ENCODE data around the gene ZBTB12.

ZBTB12 gene

DNA sequence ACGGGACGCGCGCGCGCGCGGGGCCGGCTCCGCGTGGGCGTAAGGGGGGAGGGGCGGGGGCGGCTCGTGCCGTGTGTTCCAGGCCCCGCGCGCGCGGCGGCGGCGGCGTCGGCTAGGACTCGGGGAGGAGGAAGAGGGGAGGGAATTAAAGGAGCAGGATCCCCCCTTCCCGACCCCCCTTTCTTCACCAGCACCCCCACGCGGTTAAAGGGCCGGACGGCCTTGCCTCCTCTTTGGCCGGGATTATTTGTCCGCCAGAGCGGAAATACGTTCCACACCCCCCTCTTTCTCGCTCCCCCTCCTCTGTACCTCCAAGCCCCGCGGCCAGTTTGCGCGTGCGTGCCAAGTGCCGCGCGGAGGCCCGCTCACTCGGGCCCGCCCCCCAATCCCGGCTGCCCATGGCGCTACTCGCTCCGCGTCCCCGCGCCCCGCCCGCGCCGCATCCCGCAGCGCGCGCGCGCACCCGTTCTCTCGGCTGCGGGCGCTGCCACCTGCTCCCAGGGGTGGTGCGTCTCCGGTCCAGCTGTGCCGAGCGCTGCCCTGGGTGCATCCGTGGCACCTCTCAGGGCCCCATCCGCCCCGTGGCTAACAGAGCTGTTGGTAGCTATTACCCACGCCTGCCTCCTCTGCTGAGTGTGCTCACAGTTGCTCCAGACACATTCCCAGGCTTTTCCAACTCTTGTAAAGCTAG lies at the start of gene ZBTB12:
TSS of gene ZBTB12 (minus strand) at position 134 of the 691 bp plus-strand sequence. CDS start 781 bp downstream, outside the sequence.
- no peak for TF ChIP-seq CTCF (IDR thresholded peaks at IDR 0.05; ENCODE audit: borderline replicate concordance, control extremely low read depth, extremely low read depth, insufficient read depth, missing control alignments)
- DNase-seq (ENCODE audit: low spot score), result peak; percentile 95
- in situ Hi-C loops (cut with MboI; ENCODE audit: low sequenced_read_pairs, unreplicated experiment), result no loop called here

DNA sequence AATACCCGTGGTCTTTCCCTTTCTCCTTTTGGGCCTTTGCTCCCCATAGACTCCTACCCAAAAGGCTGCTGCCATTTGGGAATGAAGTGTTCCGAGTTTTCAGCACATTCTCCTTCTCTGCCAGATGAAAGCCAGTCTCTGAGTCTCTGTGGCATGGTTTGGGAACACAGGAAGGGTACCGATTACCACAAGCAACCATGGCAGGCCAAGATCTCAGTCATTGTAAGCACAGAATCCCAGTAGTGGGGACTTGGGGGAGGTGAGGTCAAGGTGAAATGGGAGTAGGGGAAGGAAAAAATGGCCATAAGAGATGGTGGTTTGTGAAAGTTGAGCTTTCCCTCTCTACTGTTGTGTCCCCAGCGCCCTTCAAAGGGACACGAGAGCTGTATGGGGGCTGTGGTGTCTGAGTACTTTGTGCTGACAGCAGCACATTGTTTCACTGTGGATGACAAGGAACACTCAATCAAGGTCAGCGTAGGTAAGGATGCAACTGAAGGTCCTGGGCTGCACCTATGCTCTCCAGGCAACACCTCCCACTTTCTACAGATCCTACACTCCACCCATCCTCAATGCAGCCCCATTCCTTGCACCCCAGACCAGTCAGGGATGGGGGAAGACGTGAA lies 48.2 kb upstream of the ZBTB12 start:
- DNase-seq (ENCODE audit: low spot score), result no peak
- TF ChIP-seq CTCF (IDR thresholded peaks at IDR 0.05; ENCODE audit: borderline replicate concordance, control extremely low read depth, extremely low read depth, insufficient read depth, missing control alignments), result no peak
- in situ Hi-C loops (cut with MboI; ENCODE audit: low sequenced_read_pairs, unreplicated experiment), result loop anchor here (10.0 kb wide), 1 partner anchor 265 kb away; the partner anchor contains the start of gene LY6G5C

GRCh38 chr6:31948753-31949413 lies 47.0 kb upstream of the ZBTB12 start:
- TF ChIP-seq CTCF (IDR thresholded peaks at IDR 0.05; ENCODE audit: borderline replicate concordance, control extremely low read depth, extremely low read depth, insufficient read depth, missing control alignments), result no peak
- DNase-seq (ENCODE audit: low spot score), result no peak
- in situ Hi-C loops (cut with MboI; ENCODE audit: low sequenced_read_pairs, unreplicated experiment), result no loop called here

DNA sequence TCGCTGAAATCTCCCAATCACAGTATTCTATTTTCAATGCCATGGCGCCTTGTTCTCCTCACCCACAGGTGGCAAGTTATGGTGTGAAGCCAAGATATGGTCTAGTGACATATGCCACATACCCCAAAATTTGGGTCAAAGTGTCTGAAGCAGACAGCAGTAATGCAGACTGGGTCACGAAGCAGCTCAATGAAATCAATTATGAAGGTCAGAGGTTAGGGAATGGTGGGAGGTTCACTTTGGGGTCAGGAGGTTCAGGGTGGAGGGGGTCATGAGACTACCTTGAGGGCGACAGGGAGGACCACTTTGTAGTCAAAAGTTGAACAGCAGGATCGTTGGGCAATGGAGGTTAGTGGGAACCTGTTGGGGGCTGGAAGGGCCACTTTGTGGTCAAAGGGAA lies 46.4 kb upstream of the ZBTB12 start:
- in situ Hi-C loops (cut with MboI; ENCODE audit: low sequenced_read_pairs, unreplicated experiment), result no loop called here
- DNase-seq (ENCODE audit: low spot score), result no peak

DNA sequence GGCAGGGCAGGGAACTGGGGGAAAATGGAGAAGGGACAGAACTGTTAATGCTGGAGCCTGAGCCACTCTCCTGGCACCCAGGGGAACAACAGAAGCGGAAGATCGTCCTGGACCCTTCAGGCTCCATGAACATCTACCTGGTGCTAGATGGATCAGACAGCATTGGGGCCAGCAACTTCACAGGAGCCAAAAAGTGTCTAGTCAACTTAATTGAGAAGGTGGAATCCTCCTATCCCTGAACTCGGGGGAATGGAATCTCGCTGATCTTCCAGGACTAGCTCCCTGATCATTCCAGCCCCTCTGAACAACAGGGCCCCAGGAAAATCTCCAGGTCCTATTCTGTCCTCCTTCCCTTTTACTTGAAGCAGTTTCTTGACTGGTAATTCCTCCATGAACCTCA lies 46.0 kb upstream of the ZBTB12 start:
- no peak for DNase-seq (ENCODE audit: low spot score)
- in situ Hi-C loops (cut with MboI; ENCODE audit: low sequenced_read_pairs, unreplicated experiment), result no loop called here
- no peak for TF ChIP-seq CTCF (IDR thresholded peaks at IDR 0.05; ENCODE audit: borderline replicate concordance, control extremely low read depth, extremely low read depth, insufficient read depth, missing control alignments)

More for the DNA sequence above, 46.4 kb upstream of the ZBTB12 start:
- no peak for TF ChIP-seq CTCF (IDR thresholded peaks at IDR 0.05; ENCODE audit: borderline replicate concordance, control extremely low read depth, extremely low read depth, insufficient read depth, missing control alignments)

- TF ChIP-seq CTCF (IDR thresholded peaks at IDR 0.05; ENCODE audit: borderline replicate concordance, control extremely low read depth, extremely low read depth, insufficient read depth, missing control alignments), result no peak
- in situ Hi-C loops (cut with MboI; ENCODE audit: low sequenced_read_pairs, unreplicated experiment), result no loop called here
- no peak for DNase-seq (ENCODE audit: low spot score)
Measured at GRCh38 chr6:31947070-31947675, 45.3 kb upstream of the ZBTB12 start.
